Stomach smooth muscle (tissue), 2 donors: ENCODE results near the gene THOP1.

ENCODE experiments used
- H3K27ac ChIP-seq: one replicate; pipeline ENCODE4 v1.7.0; 2013; ENCODE audit warnings: mild to moderate bottlenecking, low read length, inconsistent platforms
- H3K27me3 ChIP-seq, 2 donors: one replicate each; pipeline ENCODE4 v1.7.0; 2013; ENCODE audit warnings: low read length in 2 of 2; ENCODE audit not compliant: insufficient read depth in 2 of 2, control insufficient read depth in 1 of 2
- H3K36me3 ChIP-seq, 2 donors: one replicate each; pipeline ENCODE4 v1.7.0; 2013; ENCODE audit warnings: low read length in 2 of 2; ENCODE audit not compliant: control insufficient read depth in 2 of 2, insufficient read depth in 2 of 2
- H3K4me1 ChIP-seq: one replicate; pipeline ENCODE4 v1.7.0; 2013; ENCODE audit warnings: low read length; ENCODE audit not compliant: control insufficient read depth, insufficient read depth
- H3K4me3 ChIP-seq, 2 donors: one replicate each; pipeline ENCODE4 v1.7.0; 2013; ENCODE audit warnings: low read length in 2 of 2
- H3K9ac ChIP-seq, 2 donors: one replicate each; pipeline ENCODE4 v1.7.0; 2013; ENCODE audit warnings: low read length in 2 of 2, mild to moderate bottlenecking in 1 of 2
- H3K9me3 ChIP-seq, 2 donors: one replicate each; pipeline ENCODE4 v1.7.0; 2013; ENCODE audit warnings: low read length in 2 of 2; ENCODE audit not compliant: control insufficient read depth in 2 of 2
- donor health status: healthy.
- donor health status: Pancreatic carcinoma.

Gene THOP1

DNA sequence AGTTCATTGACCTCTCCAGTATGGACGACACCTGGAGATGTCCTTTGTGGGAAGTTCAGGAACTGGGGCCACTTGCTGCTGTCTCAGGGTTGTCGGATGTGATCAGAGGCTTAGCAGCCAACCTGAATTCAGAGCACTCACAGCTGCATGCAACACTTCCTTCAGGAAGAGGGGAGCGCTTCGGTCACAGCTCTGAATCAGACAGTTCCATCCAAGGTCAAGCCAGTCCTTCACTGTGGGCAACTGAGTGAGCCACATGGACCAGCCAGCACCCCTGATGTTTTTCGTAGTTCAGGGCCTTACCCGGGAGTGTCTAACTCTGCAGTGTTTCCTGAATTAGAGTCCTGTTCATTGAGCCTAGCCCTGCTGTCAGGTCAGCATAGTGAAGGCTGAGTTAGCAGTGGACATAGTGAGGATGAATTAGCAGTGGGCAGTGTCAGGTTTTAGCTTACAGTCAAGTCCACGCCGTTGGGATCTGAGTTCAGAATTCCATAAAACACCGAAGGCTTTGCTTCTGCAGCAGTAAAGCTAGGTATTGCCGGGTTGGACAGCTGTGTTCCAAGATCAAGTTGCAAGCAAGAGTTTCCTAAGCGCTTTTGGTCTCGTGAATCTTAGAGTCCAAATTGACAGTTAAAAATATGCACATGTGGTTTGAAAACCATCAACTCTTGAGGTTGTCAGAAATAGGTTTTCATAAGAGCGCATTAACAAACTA is 61.0 kb downstream of the THOP1 start:
- Histone ChIP-seq H3K9ac (no peak overlapping the region), H3K4me1 (peaks cover 11% of the 10 kb centered on the region), H3K36me3 (peaks cover 23 to 24% of the 10 kb centered on the region in 2 donors), H3K4me3 (no peak overlapping the region), H3K27me3 (no peaks in the 10 kb centered on the region), H3K9me3 (peaks cover 20 to 28% of the 10 kb centered on the region in 2 donors), H3K27ac (no peak overlapping the region)

DNA sequence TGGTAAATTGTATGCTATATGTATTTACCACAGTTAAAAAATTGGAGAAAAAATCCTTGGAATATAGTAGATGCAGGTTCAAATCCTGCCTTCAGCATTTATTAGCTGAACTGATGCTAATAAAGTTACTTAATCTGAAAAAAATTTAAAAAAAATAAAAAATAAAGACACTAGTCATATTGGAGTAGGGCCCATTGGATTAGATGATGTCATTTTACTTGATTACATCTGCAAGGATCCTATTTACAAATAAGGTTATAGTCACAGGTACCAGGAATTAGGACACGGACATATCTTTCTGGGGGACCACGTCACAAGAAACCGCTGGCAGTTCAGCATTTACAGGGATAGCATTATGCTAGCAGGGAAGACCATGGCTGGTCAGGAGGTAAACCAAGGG is 62.2 kb downstream of the THOP1 start:
- Histone ChIP-seq H3K27ac (no peak overlapping the region), H3K36me3 (peaks cover 33 to 35% of the 10 kb centered on the region in 2 donors), H3K9me3 (peaks cover 29 to 31% of the 10 kb centered on the region in 2 donors), H3K27me3 (no peaks in the 10 kb centered on the region), H3K9ac (no peak overlapping the region), H3K4me1 (peaks cover 5% of the 10 kb centered on the region), H3K4me3 (no peak overlapping the region)

DNA sequence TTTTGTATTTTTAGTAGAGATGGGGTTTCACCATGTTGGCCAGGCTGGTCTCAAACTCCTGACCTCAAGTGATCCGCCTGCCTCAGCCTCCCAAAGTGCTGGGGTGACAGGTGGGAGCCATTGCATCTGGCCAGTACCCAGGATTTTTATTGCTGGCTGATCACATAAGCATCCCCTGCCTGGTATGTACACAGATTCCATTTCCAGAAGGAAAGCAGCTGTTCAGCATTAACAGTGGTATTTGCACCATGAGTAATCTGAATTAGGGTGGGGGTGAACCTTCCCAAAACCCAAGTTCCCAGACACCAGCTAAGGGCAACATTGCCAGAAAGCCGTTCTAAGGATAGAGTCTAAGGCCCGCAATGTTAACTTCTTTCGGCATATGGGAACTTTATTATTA is 63.3 kb downstream of the THOP1 start:
- peaks cover 44 to 47% of the 10 kb centered on the region in 2 donors for H3K36me3 ChIP-seq
- H3K9me3 ChIP-seq: peaks cover 40 to 42% of the 10 kb centered on the region in 2 donors
- H3K4me3 ChIP-seq: no peak overlapping the region
- no peaks in the 10 kb centered on the region for H3K27me3 ChIP-seq
- no peak overlapping the region for H3K27ac ChIP-seq
- H3K9ac ChIP-seq: no peak overlapping the region
- peaks cover 3% of the 10 kb centered on the region for H3K4me1 ChIP-seq

DNA sequence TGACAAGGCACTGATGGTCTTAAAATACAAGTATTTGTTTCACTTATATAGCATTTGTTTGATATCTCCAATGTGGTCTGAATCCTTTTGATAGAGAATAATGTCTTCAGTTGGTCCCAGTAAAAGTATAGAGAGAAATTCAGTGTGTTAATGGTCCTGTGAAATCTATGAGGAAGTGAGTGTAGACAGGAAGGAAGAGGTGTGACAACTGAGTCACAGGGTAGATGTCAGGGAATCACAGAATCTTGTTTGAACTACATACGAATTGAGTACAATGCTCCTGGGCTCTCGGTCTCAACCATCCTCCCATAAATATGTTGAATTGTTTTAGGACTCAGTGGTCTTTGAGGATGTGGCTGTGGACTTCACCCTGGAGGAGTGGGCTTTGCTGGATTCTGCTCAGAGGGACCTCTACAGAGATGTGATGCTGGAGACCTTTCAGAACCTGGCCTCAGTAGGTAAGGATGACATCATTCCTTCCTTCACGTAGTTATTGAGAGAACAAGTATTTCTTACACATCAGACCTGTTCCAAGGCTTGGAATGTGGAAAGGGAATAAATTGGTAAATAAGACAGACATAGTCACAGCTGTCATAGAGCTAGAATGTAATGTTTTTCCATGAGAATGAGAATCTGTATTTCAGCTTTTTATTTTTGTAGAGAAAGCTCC is 65.1 kb downstream of the THOP1 start:
- Histone ChIP-seq H3K27ac (no peak overlapping the region), H3K36me3 (peaks cover 44 to 47% of the 10 kb centered on the region in 2 donors), H3K4me3 (no peak overlapping the region), H3K4me1 (peaks cover 3% of the 10 kb centered on the region), H3K9ac (no peak overlapping the region), H3K27me3 (no peaks in the 10 kb centered on the region), H3K9me3 (peaks cover 55 to 56% of the 10 kb centered on the region in 2 donors)

DNA sequence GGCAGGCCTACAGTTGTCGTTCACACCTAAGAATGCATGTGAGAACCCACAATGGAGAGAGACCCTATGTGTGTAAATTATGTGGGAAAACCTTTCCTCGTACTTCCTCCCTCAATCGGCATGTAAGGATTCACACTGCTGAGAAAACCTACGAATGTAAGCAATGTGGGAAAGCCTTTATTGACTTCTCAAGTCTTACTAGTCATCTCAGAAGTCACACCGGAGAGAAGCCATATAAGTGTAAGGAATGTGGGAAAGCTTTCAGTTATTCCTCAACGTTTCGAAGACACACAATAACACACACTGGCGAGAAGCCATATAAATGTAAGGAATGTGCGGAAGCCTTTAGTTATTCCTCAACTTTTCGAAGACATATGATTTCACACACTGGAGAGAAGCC is 67.3 kb downstream of the THOP1 start:
- H3K4me1 ChIP-seq: no peaks in the 10 kb centered on the region
- no peaks in the 10 kb centered on the region for H3K27me3 ChIP-seq
- no peak overlapping the region for H3K27ac ChIP-seq
- H3K4me3 ChIP-seq: peak overlapping the region in 1 of 2 donors; percentile 3
- no peak overlapping the region for H3K9ac ChIP-seq
- peaks cover 38 to 43% of the 10 kb centered on the region in 2 donors for H3K36me3 ChIP-seq
- peaks cover 58 to 64% of the 10 kb centered on the region in 2 donors for H3K9me3 ChIP-seq

DNA sequence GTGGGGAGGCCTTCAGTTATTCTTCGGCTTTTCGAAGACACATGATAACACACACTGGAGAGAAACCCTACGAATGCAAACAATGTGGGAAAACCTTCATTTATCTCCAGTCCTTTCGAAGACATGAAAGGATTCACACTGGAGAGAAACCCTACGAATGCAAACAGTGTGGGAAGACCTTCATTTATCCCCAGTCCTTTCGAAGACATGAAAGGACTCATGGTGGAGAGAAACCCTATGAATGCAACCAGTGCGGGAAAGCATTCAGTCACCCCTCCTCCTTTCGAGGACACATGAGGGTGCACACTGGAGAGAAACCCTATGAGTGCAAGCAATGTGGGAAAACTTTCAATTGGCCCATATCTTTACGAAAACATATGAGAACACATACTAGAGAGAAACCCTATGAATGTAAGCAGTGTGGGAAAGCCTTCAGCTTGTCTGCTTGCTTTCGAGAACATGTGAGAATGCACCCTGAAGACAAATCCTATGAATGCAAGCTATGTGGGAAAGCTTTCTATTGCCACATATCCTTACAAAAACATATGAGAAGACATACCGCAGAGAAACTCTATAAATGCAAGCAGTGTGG is 67.8 kb downstream of the THOP1 start:
- peaks cover 59 to 65% of the 10 kb centered on the region in 2 donors for H3K9me3 ChIP-seq
- H3K9ac ChIP-seq: no peak overlapping the region
- no peak overlapping the region for H3K27ac ChIP-seq
- no peaks in the 10 kb centered on the region for H3K27me3 ChIP-seq
- peaks cover 38 to 43% of the 10 kb centered on the region in 2 donors for H3K36me3 ChIP-seq
- H3K4me3 ChIP-seq: peak overlapping the region in 1 of 2 donors; percentile 26
- no peaks in the 10 kb centered on the region for H3K4me1 ChIP-seq

DNA sequence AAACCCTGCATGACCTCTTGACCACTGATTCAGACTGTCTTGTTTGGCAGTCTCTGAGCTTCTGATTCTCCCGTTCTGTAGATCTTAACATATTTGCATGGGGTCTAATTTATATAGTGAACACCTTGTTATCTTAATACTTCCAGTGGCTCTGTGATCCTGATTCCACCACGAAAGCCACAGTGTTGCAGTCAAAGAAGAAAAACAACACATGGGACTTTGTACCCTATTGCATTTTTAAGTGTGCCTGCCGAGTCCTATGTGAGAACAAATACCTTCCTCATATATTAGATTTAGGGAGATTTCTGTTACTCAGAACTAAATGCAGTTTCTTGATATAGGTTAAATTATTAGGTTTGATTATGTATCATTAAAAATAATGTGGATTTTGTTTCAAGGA is 69.5 kb downstream of the THOP1 start:
- H3K36me3 ChIP-seq: peaks cover 37 to 43% of the 10 kb centered on the region in 2 donors

DNA sequence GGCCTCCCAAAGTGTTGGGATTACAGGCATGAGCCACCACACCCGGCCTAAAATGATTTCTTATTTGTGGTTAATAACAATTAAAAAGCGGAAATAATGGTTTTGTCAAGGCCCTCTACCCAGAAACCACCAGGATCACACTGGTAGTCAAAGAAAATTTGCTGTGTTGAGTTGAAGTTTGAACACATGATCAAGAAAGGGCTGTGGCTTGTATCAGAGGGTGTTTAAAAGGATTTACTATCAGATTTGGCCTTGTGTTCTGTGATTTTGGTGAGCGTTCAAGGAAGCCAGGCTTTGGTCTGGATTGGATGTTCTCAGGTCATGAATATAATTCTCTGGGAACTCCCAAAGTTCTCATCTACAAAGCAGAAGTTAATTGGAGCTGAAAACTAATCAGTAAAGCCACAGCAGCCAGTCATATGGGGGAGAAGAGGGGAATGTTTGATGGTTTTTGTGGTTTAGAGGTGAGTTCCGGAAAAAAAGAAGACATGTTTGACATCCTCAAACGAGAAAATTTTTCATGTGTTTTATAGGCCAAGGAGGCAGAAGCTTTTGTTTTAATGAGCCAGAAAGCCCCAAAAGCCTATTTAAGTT is 71.3 kb downstream of the THOP1 start:
- H3K36me3 ChIP-seq: peaks cover 24 to 32% of the 10 kb centered on the region in 2 donors
- no peak overlapping the region for H3K9ac ChIP-seq
- no peaks in the 10 kb centered on the region for H3K27me3 ChIP-seq
- no peak overlapping the region for H3K27ac ChIP-seq
- no peak overlapping the region for H3K4me3 ChIP-seq
- H3K9me3 ChIP-seq: peaks cover 46 to 67% of the 10 kb centered on the region in 2 donors
- no peaks in the 10 kb centered on the region for H3K4me1 ChIP-seq

More for the DNA sequence above, 69.5 kb downstream of the THOP1 start:
- no peaks in the 10 kb centered on the region for H3K27me3 ChIP-seq
- no peak overlapping the region for H3K9ac ChIP-seq
- peak overlapping the region in 1 of 2 donors; percentile 7 for H3K4me3 ChIP-seq
- H3K9me3 ChIP-seq: peaks cover 56 to 71% of the 10 kb centered on the region in 2 donors
- H3K27ac ChIP-seq: no peak overlapping the region
- H3K4me1 ChIP-seq: no peaks in the 10 kb centered on the region

DNA sequence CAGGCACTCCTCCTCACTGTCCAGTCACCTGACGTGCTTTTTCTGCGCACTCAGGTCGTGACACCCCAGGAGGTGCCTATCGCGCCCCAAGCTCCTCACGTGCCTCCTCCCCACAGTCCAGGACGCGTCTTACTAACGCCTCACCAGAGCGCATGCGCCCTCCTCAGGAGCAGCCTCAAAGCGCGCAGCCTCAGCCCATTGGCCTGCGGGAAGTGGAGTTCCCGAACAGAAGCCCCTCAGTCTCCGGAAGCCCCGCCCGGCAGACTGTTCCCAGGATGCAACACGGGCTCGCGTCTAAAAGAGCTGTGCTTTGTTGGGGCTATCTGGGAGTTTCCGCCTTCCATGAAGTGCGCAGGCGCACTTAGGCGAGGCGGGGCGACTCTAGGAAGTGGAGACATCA is 73.6 kb downstream of the THOP1 start:
- peaks cover 26 to 51% of the 10 kb centered on the region in 2 donors for H3K9me3 ChIP-seq
- H3K36me3 ChIP-seq: peaks cover 5 to 9% of the 10 kb centered on the region in 2 donors
- H3K27ac ChIP-seq: no peak overlapping the region
- H3K9ac ChIP-seq: no peak overlapping the region
- no peaks in the 10 kb centered on the region for H3K4me1 ChIP-seq
- no peak overlapping the region for H3K4me3 ChIP-seq
- H3K27me3 ChIP-seq: no peaks in the 10 kb centered on the region

DNA sequence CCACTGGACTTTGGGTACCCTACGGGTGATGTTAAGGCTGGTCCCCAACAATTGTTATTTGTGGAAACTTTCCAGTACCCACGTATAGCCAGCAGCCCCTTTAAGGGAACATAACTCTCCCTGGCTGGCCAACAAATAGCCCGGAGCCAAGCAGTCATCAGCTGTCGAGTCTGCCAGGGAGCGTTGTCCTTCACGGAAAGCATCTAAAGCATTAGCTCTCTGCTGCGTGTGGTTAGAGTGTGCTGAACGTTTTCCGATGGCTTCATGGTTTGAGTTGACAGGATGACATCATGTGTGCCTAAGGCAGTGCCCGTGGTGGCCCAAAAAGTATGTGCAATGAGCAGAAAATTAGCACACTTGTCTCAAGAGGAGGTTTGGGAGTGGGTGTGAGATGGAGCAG is 78.5 kb downstream of the THOP1 start:
- H3K9me3 ChIP-seq: peaks cover 0 to 14% of the 10 kb centered on the region in 2 donors

More for the DNA sequence above, 78.5 kb downstream of the THOP1 start:
- H3K36me3 ChIP-seq: peaks cover 0 to under 1% of the 10 kb centered on the region in 2 donors
- no peaks in the 10 kb centered on the region for H3K27me3 ChIP-seq
- H3K4me1 ChIP-seq: no peaks in the 10 kb centered on the region
- no peak overlapping the region for H3K9ac ChIP-seq
- H3K27ac ChIP-seq: no peak overlapping the region
- H3K4me3 ChIP-seq: no peak overlapping the region
